Astrocyte (in vitro differentiated cells and primary cell): ENCODE data around the gene LARP6. TPM values are rescaled to one million over a fixed set of nuclear protein-coding genes. Genes with fewer than 3 reads are reported as not detected.

Experiments used
- DNase-seq: peaks from one replicate; pipeline ENCODE4 v3.0.0-alpha.2; 2010; ENCODE audit warnings: low read depth
- FAIRE-seq: peaks from 2 replicates; lab custom pipeline; 2011; peaks lifted over from hg19 to GRCh38; lab: Jason Lieb, UNC
- H2AFZ ChIP-seq: 2 replicates; pipeline ENCODE4 v1.6.0; 2012; ENCODE audit warnings: low read depth, low read length, inconsistent platforms
- H3K27ac ChIP-seq: 2 replicates; pipeline ENCODE4 v1.5.1; 2011; ENCODE audit warnings: low read depth, low read length, inconsistent platforms
- H3K27me3 ChIP-seq: 2 replicates; pipeline ENCODE4 v1.6.0; 2011; ENCODE audit warnings: low read length, inconsistent platforms; ENCODE audit not compliant: insufficient read depth
- H3K36me3 ChIP-seq: 2 replicates; pipeline ENCODE4 v1.5.1; 2011; ENCODE audit warnings: low read length, inconsistent platforms; ENCODE audit not compliant: insufficient read depth
- H3K4me1 ChIP-seq: 2 replicates; pipeline ENCODE4 v1.5.1; 2011; ENCODE audit warnings: low read length, inconsistent platforms; ENCODE audit not compliant: insufficient read depth
- H3K4me2 ChIP-seq: 2 replicates; pipeline ENCODE4 v1.6.0; 2012; ENCODE audit warnings: low read length, inconsistent platforms
- H3K4me3 ChIP-seq: 2 replicates; pipeline ENCODE4 v1.5.1; 2011; ENCODE audit warnings: low read depth, mild to moderate bottlenecking, low read length, inconsistent platforms; ENCODE audit not compliant: insufficient read depth
- H3K79me2 ChIP-seq: 2 replicates; pipeline ENCODE4 v1.6.0; 2012; ENCODE audit warnings: mild to moderate bottlenecking, low read length, inconsistent platforms; ENCODE audit not compliant: insufficient read depth
- H3K9ac ChIP-seq: 2 replicates; pipeline ENCODE4 v1.6.0; 2012; ENCODE audit warnings: mild to moderate bottlenecking, low read length, inconsistent platforms
- H3K9me3 ChIP-seq: 2 replicates; pipeline ENCODE4 v1.5.1; 2012; ENCODE audit warnings: low read depth, mild to moderate bottlenecking, low read length, inconsistent platforms; ENCODE audit not compliant: insufficient read depth
- H4K20me1 ChIP-seq: 2 replicates; pipeline ENCODE4 v1.6.0; 2012; ENCODE audit warnings: low read length, inconsistent platforms; ENCODE audit not compliant: insufficient read depth
- H3K27ac Mint-ChIP-seq: one replicate; pipeline ENCODE4 v1.8.0; 2021; ENCODE audit warnings: mild to moderate bottlenecking, mixed read lengths; ENCODE audit not compliant: unreplicated experiment
- H3K27me3 Mint-ChIP-seq: one replicate; pipeline ENCODE4 v1.8.0; 2021; ENCODE audit warnings: low read depth, mixed read lengths; ENCODE audit not compliant: unreplicated experiment
- H3K36me3 Mint-ChIP-seq: one replicate; pipeline ENCODE4 v1.8.0; 2021; ENCODE audit warnings: low read depth, mixed read lengths; ENCODE audit not compliant: unreplicated experiment
- H3K4me1 Mint-ChIP-seq: one replicate; pipeline ENCODE4 v1.8.0; 2021; ENCODE audit warnings: low read depth, mixed read lengths; ENCODE audit not compliant: unreplicated experiment
- H3K4me3 Mint-ChIP-seq: one replicate; pipeline ENCODE4 v1.8.0; 2021; ENCODE audit warnings: mild to moderate bottlenecking, moderate library complexity, mixed read lengths; ENCODE audit not compliant: unreplicated experiment
- H3K9me3 Mint-ChIP-seq: one replicate; pipeline ENCODE4 v1.8.0; 2021; ENCODE audit warnings: mild to moderate bottlenecking, mixed read lengths; ENCODE audit not compliant: unreplicated experiment
- EZH2 ChIP-seq: IDR thresholded peaks from 2 replicates; pipeline ENCODE4 v1.6.1; 2012; ENCODE audit warnings: mild to moderate bottlenecking, low read length, inconsistent platforms; ENCODE audit not compliant: insufficient read depth
- total RNA-seq: library from RNA; stranded (reverse); gene quantifications from 2 replicates; pipeline ENCODE4 v1.2.1, GENCODE V29; 2021
- TF ChIP-seq, protein P1 (sequence below): IDR thresholded peaks from 2 replicates; pipeline ENCODE4 v1.5.1; 2011; ENCODE audit warnings: low read depth, mild to moderate bottlenecking, inconsistent platforms, low read length, moderate library complexity; ENCODE audit not compliant: insufficient read depth

The LARP6 gene
- total RNA-seq, 1 donor from 2014 or later: 61.5 TPM

DNA sequence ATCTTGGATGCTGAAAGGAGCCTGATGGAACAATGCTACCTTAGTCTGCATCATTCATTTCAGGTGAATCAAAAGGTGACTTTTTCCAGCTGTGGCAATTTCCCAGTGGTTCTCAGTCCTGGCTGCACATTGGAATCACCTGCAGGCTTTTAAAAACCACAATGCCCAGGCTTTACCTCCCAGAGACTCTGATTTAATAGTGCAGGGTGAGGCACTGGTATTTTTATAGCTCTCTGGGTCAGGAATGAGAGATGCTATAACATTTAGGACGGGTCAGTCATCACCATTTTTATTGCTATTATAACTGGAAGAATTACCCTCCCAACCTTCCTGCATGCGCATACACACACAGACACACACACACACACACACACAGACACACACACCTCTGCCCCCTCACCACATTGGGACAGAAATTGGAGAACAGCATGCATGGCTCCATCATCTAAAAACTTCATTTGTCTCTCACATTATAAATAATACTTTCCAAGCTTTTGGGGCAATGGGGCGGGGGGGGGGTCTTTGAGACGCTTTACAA is 41.1 kb downstream of the LARP6 start:
- Mint-ChIP-seq H3K27me3 (no peaks in the 10 kb centered on the region), H3K4me1 (peaks cover 20% of the 10 kb centered on the region), H3K36me3 (no peaks in the 10 kb centered on the region), H3K27ac (no peak overlapping the region), H3K4me3 (no peak overlapping the region), H3K9me3 (no peaks in the 10 kb centered on the region)
- Histone ChIP-seq H3K4me3 (no peak overlapping the region), H3K4me1 (no peaks in the 10 kb centered on the region), H3K9me3 (no peaks in the 10 kb centered on the region), H3K4me2 (no peak overlapping the region), H3K79me2 (no peaks in the 10 kb centered on the region), H3K27ac (no peak overlapping the region), H3K36me3 (no peaks in the 10 kb centered on the region), H3K27me3 (no peaks in the 10 kb centered on the region), H2AFZ (no peak overlapping the region), H4K20me1 (no peaks in the 10 kb centered on the region), H3K9ac (no peak overlapping the region)
- FAIRE-seq (no peak), DNase-seq (no peak)
- no peak for TF ChIP-seq EZH2
- TF ChIP-seq, protein P1, sequence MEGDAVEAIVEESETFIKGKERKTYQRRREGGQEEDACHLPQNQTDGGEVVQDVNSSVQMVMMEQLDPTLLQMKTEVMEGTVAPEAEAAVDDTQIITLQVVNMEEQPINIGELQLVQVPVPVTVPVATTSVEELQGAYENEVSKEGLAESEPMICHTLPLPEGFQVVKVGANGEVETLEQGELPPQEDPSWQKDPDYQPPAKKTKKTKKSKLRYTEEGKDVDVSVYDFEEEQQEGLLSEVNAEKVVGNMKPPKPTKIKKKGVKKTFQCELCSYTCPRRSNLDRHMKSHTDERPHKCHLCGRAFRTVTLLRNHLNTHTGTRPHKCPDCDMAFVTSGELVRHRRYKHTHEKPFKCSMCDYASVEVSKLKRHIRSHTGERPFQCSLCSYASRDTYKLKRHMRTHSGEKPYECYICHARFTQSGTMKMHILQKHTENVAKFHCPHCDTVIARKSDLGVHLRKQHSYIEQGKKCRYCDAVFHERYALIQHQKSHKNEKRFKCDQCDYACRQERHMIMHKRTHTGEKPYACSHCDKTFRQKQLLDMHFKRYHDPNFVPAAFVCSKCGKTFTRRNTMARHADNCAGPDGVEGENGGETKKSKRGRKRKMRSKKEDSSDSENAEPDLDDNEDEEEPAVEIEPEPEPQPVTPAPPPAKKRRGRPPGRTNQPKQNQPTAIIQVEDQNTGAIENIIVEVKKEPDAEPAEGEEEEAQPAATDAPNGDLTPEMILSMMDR: no peak

DNA sequence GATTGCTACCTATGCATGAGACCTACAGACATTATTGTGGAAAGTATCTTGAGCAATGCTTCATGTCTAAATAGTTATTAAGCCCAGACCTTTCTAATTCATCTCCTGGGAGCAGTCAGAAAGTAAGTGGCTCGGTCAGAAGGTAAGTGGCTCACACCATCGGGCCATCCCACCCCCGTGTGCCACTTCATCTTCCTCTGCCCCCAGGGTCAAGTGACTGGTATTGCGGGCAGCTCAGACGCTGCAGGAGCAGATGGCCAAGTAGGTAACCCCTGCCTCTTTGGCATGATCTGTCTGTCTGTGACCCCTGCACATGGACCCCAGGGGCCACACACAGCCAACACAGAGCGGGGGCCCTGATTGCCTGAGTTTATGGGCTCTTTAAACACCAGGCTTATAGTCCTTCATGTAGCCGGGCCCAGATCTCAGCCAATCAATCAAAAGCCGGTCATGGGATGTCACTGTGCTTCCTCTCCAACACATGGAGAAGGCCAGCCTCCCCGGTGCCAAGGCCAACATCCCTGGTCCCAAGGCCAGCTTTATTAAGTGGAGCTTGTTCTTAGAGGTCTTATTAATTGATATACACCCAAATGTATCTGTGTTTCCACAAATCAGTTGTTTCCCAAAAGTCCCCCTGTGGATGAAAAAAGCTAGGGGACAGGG is 42.9 kb downstream of the LARP6 start:
- H3K9ac ChIP-seq: no peak overlapping the region
- Mint-ChIP-seq H3K27me3 (no peaks in the 10 kb centered on the region), H3K4me1 (peaks cover 15% of the 10 kb centered on the region), H3K9me3 (no peaks in the 10 kb centered on the region), H3K4me3 (no peak overlapping the region), H3K27ac (no peak overlapping the region), H3K36me3 (peaks cover 2% of the 10 kb centered on the region)
- no peaks in the 10 kb centered on the region for H3K79me2 ChIP-seq
- no peak overlapping the region for H2AFZ ChIP-seq
- no peak overlapping the region for H3K4me2 ChIP-seq
- peaks cover 8% of the 10 kb centered on the region for H3K4me1 ChIP-seq
- no peaks in the 10 kb centered on the region for H3K9me3 ChIP-seq
- no peak overlapping the region for H3K4me3 ChIP-seq
- DNase-seq: no peak
- H3K27me3 ChIP-seq: no peaks in the 10 kb centered on the region
- TF ChIP-seq, protein P1: no peak
- TF ChIP-seq EZH2: no peak
- H3K27ac ChIP-seq: no peak overlapping the region
- H3K36me3 ChIP-seq: no peaks in the 10 kb centered on the region
- FAIRE-seq: no peak
- H4K20me1 ChIP-seq: no peaks in the 10 kb centered on the region
